PC-3 (cell line): ENCODE measurements around the gene CNPY3.

Experiments used
- EZH2 ChIP-seq: fragments of 300-600 bp; sonication (generic); IDR thresholded peaks from one replicate; pipeline ENCODE4 v1.6.1; 2017; ENCODE audit warnings: antibody characterized with exemption, mild to moderate bottlenecking, low read length; ENCODE audit not compliant: unreplicated experiment
- EZH2phosphoT487 ChIP-seq: fragments of 300-600 bp; sonication (generic); IDR thresholded peaks from 2 replicates; pipeline ENCODE4 v1.6.1; 2018; ENCODE audit warnings: mild to moderate bottlenecking, antibody characterized with exemption, low read length, borderline replicate concordance
- TF ChIP-seq, protein P1 (sequence below): fragments of 300-600 bp; sonication (generic); conservative IDR thresholded peaks from 2 replicates; pipeline ENCODE4 v1.5.1; 2017; ENCODE audit warnings: antibody characterized with exemption, low read depth, mild to moderate bottlenecking, low read length

DNA sequence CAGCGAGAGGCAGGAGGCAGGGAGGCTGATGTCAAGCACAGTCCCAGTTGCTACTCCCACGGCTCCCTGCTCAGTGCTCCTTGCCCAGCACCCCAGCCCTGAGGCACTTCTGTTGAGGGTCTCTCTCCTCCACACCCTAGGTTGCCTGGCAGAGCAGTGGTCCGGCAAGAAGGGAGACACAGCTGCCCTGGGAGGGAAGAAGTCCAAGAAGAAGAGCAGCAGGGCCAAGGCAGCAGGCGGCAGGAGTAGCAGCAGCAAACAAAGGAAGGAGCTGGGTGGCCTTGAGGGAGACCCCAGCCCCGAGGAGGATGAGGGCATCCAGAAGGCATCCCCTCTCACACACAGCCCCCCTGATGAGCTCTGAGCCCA is 9.1 kb downstream of the CNPY3 start:
- TF ChIP-seq, protein P1, sequence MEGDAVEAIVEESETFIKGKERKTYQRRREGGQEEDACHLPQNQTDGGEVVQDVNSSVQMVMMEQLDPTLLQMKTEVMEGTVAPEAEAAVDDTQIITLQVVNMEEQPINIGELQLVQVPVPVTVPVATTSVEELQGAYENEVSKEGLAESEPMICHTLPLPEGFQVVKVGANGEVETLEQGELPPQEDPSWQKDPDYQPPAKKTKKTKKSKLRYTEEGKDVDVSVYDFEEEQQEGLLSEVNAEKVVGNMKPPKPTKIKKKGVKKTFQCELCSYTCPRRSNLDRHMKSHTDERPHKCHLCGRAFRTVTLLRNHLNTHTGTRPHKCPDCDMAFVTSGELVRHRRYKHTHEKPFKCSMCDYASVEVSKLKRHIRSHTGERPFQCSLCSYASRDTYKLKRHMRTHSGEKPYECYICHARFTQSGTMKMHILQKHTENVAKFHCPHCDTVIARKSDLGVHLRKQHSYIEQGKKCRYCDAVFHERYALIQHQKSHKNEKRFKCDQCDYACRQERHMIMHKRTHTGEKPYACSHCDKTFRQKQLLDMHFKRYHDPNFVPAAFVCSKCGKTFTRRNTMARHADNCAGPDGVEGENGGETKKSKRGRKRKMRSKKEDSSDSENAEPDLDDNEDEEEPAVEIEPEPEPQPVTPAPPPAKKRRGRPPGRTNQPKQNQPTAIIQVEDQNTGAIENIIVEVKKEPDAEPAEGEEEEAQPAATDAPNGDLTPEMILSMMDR = no peak
- TF ChIP-seq EZH2 (no peak), EZH2phosphoT487 (no peak)
